Esophagus muscularis mucosa (tissue), 4 donors: ENCODE results near the gene TRDMT1. TPM values are rescaled to one million over a fixed set of nuclear protein-coding genes. Genes with fewer than 3 reads are reported as not detected.

ENCODE experiments used
- DNase-seq: peaks from one replicate; pipeline ENCODE4 v3.0.0-alpha.2; 2017; ENCODE audit errors: extremely low spot score
- H3K27ac ChIP-seq, 4 donors: fragments of 200-600 bp; sonication (generic); replicated peaks in 1 of 4; 1 replicate in 3 of 4; 2 replicates in 1 of 4; pipeline ENCODE4 v1.5.1; 2016 to 2019; ENCODE audit warnings: mild to moderate bottlenecking in 1 of 4
- H3K27me3 ChIP-seq, 4 donors: fragments of 200-600 bp; sonication (generic); one replicate each; pipeline versions ENCODE4 v1.5.1 to v1.6.0; 2016 to 2019
- H3K36me3 ChIP-seq, 4 donors: fragments of 200-600 bp; sonication (generic); one replicate each; pipeline ENCODE4 v1.5.1; 2016 to 2019
- H3K4me1 ChIP-seq, 4 donors: fragments of 200-600 bp; sonication (generic); one replicate each; pipeline ENCODE4 v1.5.1; 2016 to 2019
- H3K4me3 ChIP-seq, 4 donors: fragments of 200-600 bp; sonication (generic); 1 replicate in 2 of 4; 2 replicates in 2 of 4; pipeline ENCODE4 v1.5.1; 2016 to 2019; ENCODE audit warnings: mild to moderate bottlenecking in 4 of 4, moderate library complexity in 1 of 4
- H3K9me3 ChIP-seq, 4 donors: fragments of 200-600 bp; sonication (generic); 1 replicate in 3 of 4; 2 replicates in 1 of 4; pipeline ENCODE4 v1.5.1; 2016 to 2019
- EP300 ChIP-seq: sonication (generic); formaldehyde crosslinking; IDR thresholded peaks from one replicate; pipeline ENCODE4 v1.6.1; 2017; ENCODE audit warnings: antibody characterized with exemption
- POLR2A ChIP-seq: fragments of 450-650 bp; IDR thresholded peaks from one replicate; pipeline ENCODE4 v1.6.1; 2017; ENCODE audit warnings: antibody characterized with exemption, moderate library complexity, mild to moderate bottlenecking, low read depth
- POLR2AphosphoS5 ChIP-seq, 2 donors: sonication (generic); formaldehyde crosslinking; IDR thresholded peaks; one replicate each; pipeline ENCODE4 v1.6.1; 2017; ENCODE audit warnings: antibody characterized with exemption in 2 of 2
- WGBS: methylation state at CpG from one replicate; pipeline ENCODE4 v1.1.5; 2018; 5-methylcytosine and 5-hydroxymethylcytosine counted together
- intact Hi-C: fragments of 100-400 bp; cut with DNase I; formaldehyde crosslinking; loops from one replicate; pipeline ENCODE4 v1.15.1; 2023
- total RNA-seq, 4 donors: library from RNA; depleted of rRNA; stranded (reverse); fragments of >200 nt; gene quantifications; one replicate each; pipeline versions ENCODE4 v1.1.0 to v1.2.1, GENCODE V29; 2016
- TF ChIP-seq, protein P1 (sequence below), 3 experiments: fragments of 200-600 bp in 2 of 3; fragments of 450-650 bp in 1 of 3; sonication (generic) in 2 of 3; IDR thresholded peaks; one replicate each; pipeline ENCODE4 v1.5.1; 2017 to 2019; ENCODE audit warnings: antibody characterized with exemption in 3 of 3, mild to moderate bottlenecking in 2 of 3, moderate library complexity in 1 of 3

Gene TRDMT1
- total RNA-seq, 4 donors from 2014 or later: 4.8 to 5.8 (median 5.5) TPM

DNA sequence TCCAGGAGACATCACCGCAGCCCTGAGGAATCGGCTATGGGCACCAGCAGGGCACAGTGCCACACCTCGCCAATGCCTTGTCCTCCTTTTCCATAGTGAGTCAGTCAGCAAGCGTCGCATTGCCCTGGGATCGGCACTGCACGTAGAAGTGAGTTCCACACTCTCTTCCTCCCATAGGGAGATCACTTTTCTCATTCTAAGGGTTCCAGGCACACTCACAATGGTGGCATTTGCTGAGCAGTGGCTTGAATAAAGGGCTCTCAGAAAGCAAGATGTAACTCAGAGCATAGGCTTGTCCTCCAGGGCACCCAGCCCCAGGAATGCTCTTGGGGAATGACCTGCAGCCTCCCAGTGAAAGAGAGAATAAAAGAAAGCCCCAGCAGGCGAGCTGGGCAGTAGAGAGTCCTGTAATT lies 25.4 kb upstream of the TRDMT1 start:
- Histone ChIP-seq H3K27me3 (no peaks in the 10 kb centered on the region), H3K4me1 (peaks cover 17 to 54% (median 30%) of the 10 kb centered on the region in 4 donors), H3K4me3 (peak overlapping the region; percentile 71 to 94 (median 84)), H3K27ac (peak overlapping the region; percentile 95 to 100 (median 97)), H3K36me3 (peaks cover 0 to 15% (median 2%) of the 10 kb centered on the region in 4 donors), H3K9me3 (no peaks in the 10 kb centered on the region)
- TF ChIP-seq, protein P1, sequence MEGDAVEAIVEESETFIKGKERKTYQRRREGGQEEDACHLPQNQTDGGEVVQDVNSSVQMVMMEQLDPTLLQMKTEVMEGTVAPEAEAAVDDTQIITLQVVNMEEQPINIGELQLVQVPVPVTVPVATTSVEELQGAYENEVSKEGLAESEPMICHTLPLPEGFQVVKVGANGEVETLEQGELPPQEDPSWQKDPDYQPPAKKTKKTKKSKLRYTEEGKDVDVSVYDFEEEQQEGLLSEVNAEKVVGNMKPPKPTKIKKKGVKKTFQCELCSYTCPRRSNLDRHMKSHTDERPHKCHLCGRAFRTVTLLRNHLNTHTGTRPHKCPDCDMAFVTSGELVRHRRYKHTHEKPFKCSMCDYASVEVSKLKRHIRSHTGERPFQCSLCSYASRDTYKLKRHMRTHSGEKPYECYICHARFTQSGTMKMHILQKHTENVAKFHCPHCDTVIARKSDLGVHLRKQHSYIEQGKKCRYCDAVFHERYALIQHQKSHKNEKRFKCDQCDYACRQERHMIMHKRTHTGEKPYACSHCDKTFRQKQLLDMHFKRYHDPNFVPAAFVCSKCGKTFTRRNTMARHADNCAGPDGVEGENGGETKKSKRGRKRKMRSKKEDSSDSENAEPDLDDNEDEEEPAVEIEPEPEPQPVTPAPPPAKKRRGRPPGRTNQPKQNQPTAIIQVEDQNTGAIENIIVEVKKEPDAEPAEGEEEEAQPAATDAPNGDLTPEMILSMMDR (IDR thresholded peaks at IDR 0.05): no peak
- TF ChIP-seq POLR2A: no peak
- no peak for TF ChIP-seq POLR2AphosphoS5 (IDR thresholded peaks at IDR 0.05)
- no peak for TF ChIP-seq EP300
- no peak for DNase-seq
- intact Hi-C loops: loop anchor here (10.0 kb wide), 1 partner anchor 152 kb away; no protein-coding TSS in a partner anchor
- 68% methylated on average over 7 of the region's 8 CpGs for WGBS

DNA sequence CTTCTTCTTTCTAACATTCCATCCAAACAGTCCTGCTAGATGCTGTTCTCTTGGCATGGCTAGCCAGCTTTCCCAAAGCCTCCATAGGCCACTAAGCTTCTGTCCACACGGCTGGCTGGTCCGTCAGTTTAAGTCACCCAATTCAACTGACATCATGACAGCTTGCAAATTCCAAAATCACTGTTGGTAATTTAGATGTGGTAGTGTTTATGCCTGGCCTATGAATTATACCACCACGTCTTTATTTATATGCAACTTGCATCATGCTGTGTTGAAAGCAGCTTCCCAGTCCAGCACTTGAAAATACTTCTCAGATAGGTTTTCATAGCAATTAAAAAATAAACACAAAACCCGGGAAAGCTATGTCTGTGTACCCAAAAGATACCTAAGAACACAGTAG lies 24.3 kb upstream of the TRDMT1 start:
- WGBS: 91% methylated on average over 4 of the region's 4 CpGs
- H3K4me3 ChIP-seq: no peak overlapping the region
- H3K27ac ChIP-seq: no peak overlapping the region
- peaks cover 0 to 4% (median 0%) of the 10 kb centered on the region in 4 donors for H3K36me3 ChIP-seq
- intact Hi-C loops: loop anchor here (10.0 kb wide), 1 partner anchor 151 kb away; no protein-coding TSS in a partner anchor
- peaks cover 7 to 43% (median 21%) of the 10 kb centered on the region in 4 donors for H3K4me1 ChIP-seq
- H3K27me3 ChIP-seq: no peaks in the 10 kb centered on the region
- TF ChIP-seq, protein P1 (IDR thresholded peaks at IDR 0.05): no peak
- TF ChIP-seq POLR2A (no peak), POLR2AphosphoS5 (IDR thresholded peaks at IDR 0.05) (no peak), EP300 (no peak)
- DNase-seq: no peak
- H3K9me3 ChIP-seq: no peaks in the 10 kb centered on the region

DNA sequence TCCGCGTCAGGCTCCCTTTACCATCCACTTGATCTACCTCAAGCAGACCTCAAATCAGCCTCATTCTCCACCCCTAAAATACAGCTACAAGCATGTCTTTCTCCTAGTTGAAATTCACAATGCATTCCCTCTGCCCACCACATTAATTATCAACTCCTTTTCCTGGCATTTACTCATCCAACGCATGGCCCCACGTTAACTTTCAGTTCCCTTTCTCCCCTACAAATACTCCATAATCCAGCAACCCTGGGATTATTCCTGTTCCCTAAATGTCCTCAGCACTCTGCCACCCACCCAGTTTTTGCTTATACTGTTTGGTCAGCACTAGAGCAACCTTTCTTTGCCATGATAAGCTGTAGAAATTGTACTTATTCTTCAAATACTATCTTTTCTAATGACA lies 20.9 kb upstream of the TRDMT1 start:
- no peaks in the 10 kb centered on the region for H3K9me3 ChIP-seq
- no peak overlapping the region for H3K4me3 ChIP-seq
- no peaks in the 10 kb centered on the region for H3K27me3 ChIP-seq
- no peak for DNase-seq
- no peak for TF ChIP-seq POLR2AphosphoS5 (IDR thresholded peaks at IDR 0.05)
- TF ChIP-seq POLR2A: no peak
- TF ChIP-seq EP300: no peak
- TF ChIP-seq, protein P1 (IDR thresholded peaks at IDR 0.05): no peak
- H3K4me1 ChIP-seq: peaks cover 7 to 13% (median 11%) of the 10 kb centered on the region in 4 donors
- no peak overlapping the region for H3K27ac ChIP-seq
- no peaks in the 10 kb centered on the region for H3K36me3 ChIP-seq
- WGBS: 74% methylated on average over 4 of the region's 4 CpGs
- intact Hi-C loops: loop anchor here (10.0 kb wide), 1 partner anchor 148 kb away; no protein-coding TSS in a partner anchor

DNA sequence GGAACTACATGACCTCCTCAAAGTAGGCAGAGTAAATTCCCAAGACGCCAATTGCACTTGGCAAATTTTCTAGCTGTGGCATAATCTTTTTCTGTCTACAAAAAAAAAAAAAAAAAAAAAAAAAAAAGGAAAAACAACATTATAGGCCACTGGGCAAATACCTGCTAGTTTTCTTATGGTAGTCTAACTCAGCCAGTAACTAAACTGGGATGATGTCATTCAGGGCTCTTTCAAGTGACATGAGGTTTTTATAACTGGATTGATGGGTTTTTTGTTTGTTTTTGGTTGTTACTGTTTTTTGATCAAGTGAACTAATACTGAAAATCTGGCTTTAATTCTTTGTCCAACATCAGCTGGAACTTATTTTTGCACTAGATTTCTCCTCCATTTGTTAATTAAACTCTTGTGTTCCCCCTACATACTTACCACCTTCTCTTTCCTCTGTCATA lies 19.2 kb upstream of the TRDMT1 start:
- Histone ChIP-seq H3K27me3 (no peaks in the 10 kb centered on the region), H3K4me1 (peaks cover 7 to 11% (median 9%) of the 10 kb centered on the region in 4 donors), H3K27ac (no peak overlapping the region), H3K36me3 (no peaks in the 10 kb centered on the region), H3K4me3 (no peak overlapping the region), H3K9me3 (no peaks in the 10 kb centered on the region)
- 94% methylated on average over 1 of the region's 1 CpG for WGBS
- DNase-seq: no peak
- TF ChIP-seq POLR2AphosphoS5 (IDR thresholded peaks at IDR 0.05): no peak
- TF ChIP-seq, protein P1 (IDR thresholded peaks at IDR 0.05): no peak
- intact Hi-C loops: loop anchor here (10.0 kb wide), 1 partner anchor 146 kb away; no protein-coding TSS in a partner anchor

DNA sequence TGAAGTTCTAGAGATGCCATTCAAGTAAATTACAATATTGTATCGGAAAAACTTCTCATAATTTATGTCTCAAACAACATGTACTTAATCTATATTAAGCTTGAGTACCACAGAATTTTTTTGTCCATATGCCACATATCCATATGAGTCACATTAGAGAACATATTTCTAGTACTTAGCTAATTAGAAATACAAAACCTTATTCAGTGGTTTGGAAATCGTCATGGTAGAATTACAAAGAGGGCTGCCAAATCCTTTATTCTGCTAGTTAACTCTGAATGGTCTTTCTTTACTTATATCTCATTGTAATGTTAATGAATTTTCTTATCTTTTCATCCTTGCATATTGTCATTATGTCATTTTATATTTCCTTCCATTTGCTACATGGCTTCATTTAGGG lies 17.6 kb upstream of the TRDMT1 start:
- intact Hi-C loops: no loop called here
- H3K9me3 ChIP-seq: no peaks in the 10 kb centered on the region
- 85% methylated on average over 2 of the region's 2 CpGs for WGBS
- H3K36me3 ChIP-seq: no peaks in the 10 kb centered on the region
- H3K4me3 ChIP-seq: no peak overlapping the region
- TF ChIP-seq POLR2AphosphoS5 (IDR thresholded peaks at IDR 0.05) (no peak), POLR2A (no peak), EP300 (no peak)
- TF ChIP-seq, protein P1 (IDR thresholded peaks at IDR 0.05): no peak
- no peak overlapping the region for H3K27ac ChIP-seq
- peaks cover 7 to 18% (median 11%) of the 10 kb centered on the region in 4 donors for H3K4me1 ChIP-seq
- no peak for DNase-seq
- H3K27me3 ChIP-seq: no peaks in the 10 kb centered on the region
